NCI-H1048 (cell line): Measurements from ENCODE around the gene MUTYH.
"Not testable (repeated sequence)": the region's sequence is repeated elsewhere in the genome, so short reads cannot be mapped to it uniquely, and the experiment has no call there.

Experiments used
- DNase-seq: peaks from one replicate; lab custom pipeline; 2025; lab: John Stamatoyannopoulos, UW

Gene MUTYH

GRCh38 chr1:45321444-45321843 is 18.8 kb downstream of the MUTYH start:
- no peak for DNase-seq

DNA sequence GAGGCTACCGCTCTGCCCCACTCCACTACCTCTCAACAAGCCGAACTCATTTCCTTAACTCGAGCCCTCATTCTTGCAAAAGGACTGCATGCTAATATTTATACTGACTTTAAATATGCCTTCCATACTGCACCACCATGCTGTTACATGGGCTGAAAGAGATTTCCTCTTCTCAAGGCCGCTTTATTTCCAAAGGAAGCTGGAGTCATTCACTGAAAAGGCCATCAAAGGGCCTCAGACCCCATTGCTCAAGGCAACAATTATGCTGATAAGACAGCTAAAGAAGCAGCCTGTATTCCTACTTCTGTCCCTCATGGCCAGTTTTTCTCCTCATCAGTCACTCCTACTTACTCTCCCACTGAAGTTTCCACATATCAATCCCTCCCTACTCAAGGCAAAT is 20.5 kb downstream of the MUTYH start:
- DNase-seq = no peak

DNA sequence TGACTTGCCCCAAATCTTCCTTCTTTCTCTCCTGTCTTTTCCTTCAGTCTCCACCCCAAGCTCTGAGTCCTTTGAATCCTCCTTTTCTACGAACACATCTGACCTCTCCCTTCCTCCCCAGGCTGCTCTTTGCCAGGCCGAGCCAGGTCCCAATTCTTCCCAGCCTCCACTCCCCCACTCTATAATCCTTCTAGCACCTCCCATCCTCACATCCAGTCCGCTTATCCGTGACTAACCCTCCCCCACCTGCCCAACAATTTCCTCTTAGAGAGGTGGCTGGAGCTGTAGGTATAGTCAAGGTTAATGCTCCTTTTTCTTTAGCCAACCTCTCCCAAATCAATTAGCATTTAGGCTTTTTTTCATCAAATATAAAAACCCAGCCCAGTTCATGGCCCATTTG is 23.1 kb downstream of the MUTYH start:
- no peak for DNase-seq

- DNase-seq = no peak
These were observed 26.0 kb downstream of the MUTYH start for GRCh38 chr1:45314266-45314665.

DNA sequence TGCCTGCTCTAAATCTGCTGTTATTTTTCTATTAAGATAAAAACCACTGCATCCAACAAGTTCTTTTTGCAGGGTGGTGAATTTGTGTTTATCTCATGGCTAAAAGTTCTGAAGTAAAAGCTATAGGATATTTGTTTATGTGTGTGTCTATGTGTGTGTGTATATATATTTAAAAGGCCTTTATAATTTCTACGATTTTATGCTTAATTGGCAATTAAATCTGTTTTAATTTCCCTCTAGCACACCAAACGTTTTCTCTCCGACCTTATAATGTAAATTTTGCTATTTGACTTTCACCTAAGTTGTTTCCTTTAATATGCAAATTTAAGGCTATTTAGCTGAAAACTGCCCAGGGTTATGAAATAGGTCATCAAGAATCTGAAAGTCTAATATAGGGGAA is 33.3 kb downstream of the MUTYH start:
- DNase-seq = no peak

DNA sequence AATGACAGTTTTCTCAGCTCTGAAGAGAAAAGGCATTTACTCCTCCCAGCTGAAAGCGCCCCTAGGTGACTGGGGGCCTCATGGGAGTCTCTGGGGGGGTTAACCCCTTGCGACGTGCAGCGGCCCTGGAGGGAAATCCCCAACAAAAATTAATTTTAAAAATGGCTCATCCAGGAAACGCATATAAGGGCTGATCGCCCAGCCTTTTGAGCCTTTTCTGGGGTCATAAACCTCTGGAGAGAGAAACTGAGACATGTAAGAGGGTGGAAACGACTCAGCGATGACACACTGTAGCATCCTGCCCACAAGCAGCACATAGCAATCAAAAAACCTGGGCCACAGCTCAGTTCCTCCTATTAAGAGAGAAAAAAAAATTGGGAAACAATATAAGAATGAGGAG is 33.9 kb downstream of the MUTYH start:
- no peak for DNase-seq

DNA sequence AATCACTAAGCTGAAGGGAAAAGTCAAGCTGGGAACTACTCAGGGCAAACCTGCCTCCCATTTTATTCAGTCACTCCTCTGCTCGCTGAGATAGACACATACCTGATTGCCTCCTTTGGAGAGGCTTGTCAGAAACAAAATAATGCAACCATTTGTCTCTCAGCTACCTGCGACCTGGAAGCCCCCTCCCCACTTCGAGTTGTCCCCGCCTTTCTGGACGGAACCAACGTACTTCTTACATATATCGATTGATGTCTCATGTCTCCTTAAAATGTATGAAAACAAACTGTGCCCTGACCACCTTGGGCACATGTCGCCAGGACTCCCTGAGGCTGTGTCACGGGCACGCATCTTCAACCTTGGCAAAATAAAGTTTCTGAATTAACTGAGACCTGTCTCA is 35.0 kb downstream of the MUTYH start:
- DNase-seq = no peak

- no peak for DNase-seq
These were observed 35.7 kb downstream of the MUTYH start for GRCh38 chr1:45304311-45305081.

DNA sequence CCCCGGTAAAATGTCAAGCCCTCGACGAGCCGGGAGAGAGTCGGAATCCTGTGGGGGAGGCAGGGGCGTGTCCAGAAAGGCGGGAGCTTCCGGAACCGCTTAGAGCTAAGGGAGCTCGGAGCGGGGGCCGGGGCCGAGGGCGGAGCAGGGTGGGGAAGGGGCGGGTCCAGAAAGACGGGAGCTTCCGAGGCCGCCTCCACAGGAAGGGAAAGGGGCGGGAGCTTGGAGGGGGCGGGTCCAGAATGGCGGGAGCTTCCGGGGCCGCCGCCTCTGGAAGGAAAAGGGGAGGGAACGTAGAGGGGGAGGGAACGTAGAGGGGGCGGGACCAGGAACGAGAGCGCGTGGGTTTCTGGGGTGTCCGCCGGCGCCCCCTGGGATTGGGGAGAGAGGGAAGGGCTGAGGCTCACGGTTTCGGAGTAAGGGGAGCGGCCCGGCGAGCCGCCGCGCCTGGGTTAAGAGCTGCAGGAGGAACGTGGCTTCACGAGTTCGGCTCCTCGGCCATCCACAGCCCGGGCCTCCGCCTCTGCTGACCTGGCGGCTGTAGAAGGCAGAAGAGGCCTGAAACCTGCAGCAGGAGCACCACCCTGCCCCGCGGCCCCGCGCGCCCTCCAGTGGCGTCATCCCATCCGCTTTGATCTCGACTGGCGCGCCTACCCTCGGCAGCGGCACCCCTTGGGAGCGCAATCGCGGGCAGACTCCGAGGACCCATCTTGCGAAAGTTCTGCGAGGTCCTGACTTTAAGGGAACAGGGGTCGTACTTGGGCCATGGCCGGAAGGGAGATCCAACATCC is 36.5 kb downstream of the MUTYH start:
- peak; percentile 97 for DNase-seq

DNA sequence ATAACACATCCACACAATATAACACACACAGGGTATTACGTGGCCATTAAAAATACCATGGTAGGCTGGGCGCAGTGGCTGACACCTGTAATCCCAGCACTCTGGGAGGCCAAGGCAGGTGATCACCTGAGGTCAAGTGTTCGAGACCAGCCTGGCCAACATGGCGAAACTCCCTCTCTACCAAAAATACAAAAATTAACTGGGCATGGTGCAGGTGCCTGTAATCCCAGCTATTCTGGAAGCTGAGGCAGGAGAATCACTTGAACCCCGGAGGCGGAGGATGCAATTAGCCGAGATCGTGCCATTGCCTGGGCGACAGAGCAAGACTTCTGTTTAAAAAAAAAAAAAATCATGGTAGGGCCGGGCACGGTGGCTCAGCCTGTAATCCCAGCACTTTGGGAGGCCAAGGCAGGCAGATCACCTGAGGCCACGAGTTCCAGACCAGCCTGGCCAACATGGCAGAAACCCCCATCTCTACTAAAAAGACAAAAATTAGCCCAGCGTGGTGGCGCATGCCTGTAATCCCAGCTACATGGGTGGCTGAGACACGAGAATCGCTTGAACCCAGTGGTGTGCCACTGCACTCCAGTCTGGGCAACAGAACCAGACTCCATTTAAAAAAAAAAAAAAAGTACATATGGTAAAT is 37.6 kb downstream of the MUTYH start:
- no peak for DNase-seq

DNA sequence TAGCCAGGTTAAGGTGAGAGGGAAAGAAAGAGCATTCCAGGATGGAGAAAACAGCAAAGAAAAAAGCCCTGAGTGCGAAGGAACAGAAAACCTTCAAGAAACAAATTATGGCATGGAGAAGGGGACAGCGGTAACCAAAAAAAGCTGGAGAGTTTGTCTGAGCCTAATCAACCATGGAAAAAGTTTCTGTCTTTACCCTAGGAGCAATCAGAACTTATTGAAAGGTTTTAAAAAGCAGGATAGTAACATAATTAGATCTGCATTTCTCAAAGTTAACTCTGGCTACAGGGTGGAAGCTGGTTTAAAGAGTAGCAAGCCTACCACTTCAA is 39.6 kb downstream of the MUTYH start:
- no peak for DNase-seq

GRCh38 chr1:45299981-45300668 is 40.1 kb downstream of the MUTYH start:
- peak; percentile 41 for DNase-seq

DNA sequence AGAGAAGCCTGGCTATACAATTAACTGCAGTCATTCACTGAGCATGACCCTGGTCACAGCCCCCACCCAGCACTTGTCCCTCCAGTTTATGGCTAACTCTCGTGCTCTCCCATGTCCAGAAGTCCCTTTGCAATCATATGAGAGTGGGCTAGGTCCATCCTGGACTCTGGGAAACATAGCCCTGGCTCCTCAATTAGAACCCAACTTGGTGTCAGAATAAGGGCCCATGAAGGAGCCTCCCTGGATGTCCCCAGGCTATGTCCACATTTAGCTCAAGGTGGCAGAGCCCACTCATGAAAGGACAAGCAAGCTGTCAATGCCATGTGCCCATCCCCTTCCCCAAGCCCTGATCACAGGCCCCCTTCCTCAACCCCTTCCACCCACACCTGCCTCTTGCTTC is 40.9 kb downstream of the MUTYH start:
- DNase-seq = no peak

DNA sequence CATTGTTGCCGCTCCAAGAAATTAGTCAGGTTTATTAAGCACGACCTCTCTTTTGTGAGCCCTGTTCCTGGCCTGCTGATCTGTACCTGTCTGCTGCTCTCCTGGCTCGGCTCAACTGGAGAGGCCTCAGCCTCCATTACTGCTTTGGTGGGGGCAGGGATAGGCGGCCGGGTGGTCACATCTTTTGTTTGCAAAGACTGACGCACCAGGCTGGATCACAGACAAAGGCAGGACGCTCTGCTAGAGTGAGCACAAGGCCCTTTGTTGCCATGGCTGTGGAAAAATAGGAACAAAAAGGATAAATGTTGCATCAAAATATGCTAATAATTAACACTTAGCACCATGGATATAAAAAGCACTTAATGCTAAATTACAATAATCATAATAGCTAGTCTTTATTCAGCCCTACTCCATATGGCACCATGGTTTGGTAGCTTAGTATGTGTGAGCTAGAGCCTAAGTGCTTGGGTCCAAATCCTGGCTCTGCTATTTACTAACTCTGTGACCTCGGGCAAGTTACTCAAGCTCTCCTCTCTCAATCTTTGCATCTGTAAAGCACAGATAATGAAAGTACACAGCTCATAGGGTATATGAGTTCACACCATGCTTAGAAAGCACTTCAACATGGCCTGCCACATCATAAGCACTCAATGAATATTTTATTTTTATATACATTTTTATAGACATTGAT is 42.4 kb downstream of the MUTYH start:
- no peak for DNase-seq

DNA sequence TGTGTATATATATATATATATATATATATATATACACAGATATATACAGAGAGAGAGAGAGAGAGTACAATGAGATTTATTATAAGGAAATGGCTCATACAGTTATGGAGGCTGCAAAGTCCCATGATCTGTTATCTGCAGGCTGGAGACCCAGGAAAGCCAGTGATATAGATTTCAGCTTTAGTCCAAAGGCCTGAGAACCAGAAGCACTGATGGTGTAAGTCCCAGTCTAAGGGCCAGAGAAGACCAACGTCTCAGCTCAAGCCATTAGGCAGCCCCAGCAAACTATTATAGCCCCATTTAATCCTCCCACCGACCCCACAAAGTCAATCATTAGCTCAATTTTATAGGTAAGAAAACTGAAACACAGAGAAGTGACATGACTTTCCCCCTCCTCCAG is 48.5 kb downstream of the MUTYH start:
- DNase-seq = no peak

GRCh38 chr1:45291002-45291401 is 49.2 kb downstream of the MUTYH start:
- not testable (repeated sequence) for DNase-seq

GRCh38 chr1:45286521-45286920 is 53.7 kb downstream of the MUTYH start:
- DNase-seq = not testable (repeated sequence)

GRCh38 chr1:45284858-45285257 is 55.4 kb downstream of the MUTYH start:
- not testable (repeated sequence) for DNase-seq

DNA sequence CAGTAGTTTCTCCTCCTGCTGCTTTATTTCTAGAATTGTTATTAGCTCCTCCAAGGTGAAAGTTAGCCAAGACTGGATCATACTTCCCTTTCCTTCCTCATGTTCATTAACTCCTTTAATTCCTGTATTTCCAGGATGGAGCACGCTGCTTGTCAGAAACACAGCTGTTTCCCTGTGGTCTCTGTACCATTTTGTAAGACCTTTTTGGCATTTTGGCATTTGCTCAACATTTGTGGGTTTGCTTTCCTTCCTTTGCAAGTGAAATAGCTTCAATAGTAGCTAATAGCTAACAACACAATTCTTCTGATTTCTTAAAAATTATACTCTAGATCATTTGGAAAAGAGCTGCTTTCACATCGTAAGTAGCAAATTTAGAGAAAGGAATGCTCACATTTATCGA is 57.9 kb downstream of the MUTYH start:
- DNase-seq = no peak
